Activated B cell treated with CpG ODN at 0.5 μM for 24 hours (primary cell): ENCODE results near the gene ENOX1. TPM values are rescaled to one million over a fixed set of nuclear protein-coding genes. Genes with fewer than 3 reads are reported as not detected.

ENCODE experiments used
- ATAC-seq: fragments of 200-7000 bp; cut with Tn5 transposase; one replicate; pipeline ENCODE4 v1.10.0; 2021; ENCODE audit warnings: low read depth, mild to moderate bottlenecking, moderate library complexity
- CTCF ChIA-PET: fragments of 350-600 bp; sonication (Branson Sonifier 250); formaldehyde crosslinking; loops from one replicate; lab custom pipeline; 2021; ENCODE audit warnings: antibody characterized with exemption; lab: Charles Lee
- POLR2A ChIA-PET: fragments of 350-600 bp; sonication (Branson Sonifier 250); formaldehyde crosslinking; loops from one replicate; lab custom pipeline; 2021; ENCODE audit warnings: antibody characterized with exemption; lab: Charles Lee
- DNase-seq: peaks from one replicate; pipeline ENCODE4 v3.0.0; 2022
- H3K27ac Mint-ChIP-seq: one replicate; pipeline ENCODE4 v1.8.0; 2020; ENCODE audit warnings: mixed read lengths
- H3K27me3 Mint-ChIP-seq: one replicate; pipeline ENCODE4 v1.8.0; 2021; ENCODE audit warnings: mixed read lengths
- H3K36me3 Mint-ChIP-seq: one replicate; pipeline ENCODE4 v1.8.0; 2021; ENCODE audit warnings: low read depth, mixed read lengths
- H3K4me1 Mint-ChIP-seq: one replicate; pipeline ENCODE4 v1.8.0; 2021; ENCODE audit warnings: mixed read lengths
- H3K4me3 Mint-ChIP-seq: one replicate; pipeline ENCODE4 v1.8.0; 2020; ENCODE audit warnings: mild to moderate bottlenecking, mixed read lengths
- H3K9me3 Mint-ChIP-seq: one replicate; pipeline ENCODE4 v1.8.0; 2020; ENCODE audit warnings: mixed read lengths
- intact Hi-C: fragments of 100-400 bp; cut with micrococcal nuclease; formaldehyde crosslinking; loops from one replicate; pipeline ENCODE4 v1.15.1; 2024
- total RNA-seq: library from RNA; stranded (reverse); gene quantifications from 2 replicates; pipeline ENCODE4 v1.2.3, GENCODE V29; 2022
- TF ChIP-seq, protein P1 (sequence below): fragments of 200-600 bp; IDR thresholded peaks from one replicate; pipeline ENCODE4 v1.8.0; 2022; ENCODE audit warnings: antibody characterized with exemption, mild to moderate bottlenecking

The ENOX1 gene
- total RNA-seq, 1 donor from 2014 or later = not detected

DNA sequence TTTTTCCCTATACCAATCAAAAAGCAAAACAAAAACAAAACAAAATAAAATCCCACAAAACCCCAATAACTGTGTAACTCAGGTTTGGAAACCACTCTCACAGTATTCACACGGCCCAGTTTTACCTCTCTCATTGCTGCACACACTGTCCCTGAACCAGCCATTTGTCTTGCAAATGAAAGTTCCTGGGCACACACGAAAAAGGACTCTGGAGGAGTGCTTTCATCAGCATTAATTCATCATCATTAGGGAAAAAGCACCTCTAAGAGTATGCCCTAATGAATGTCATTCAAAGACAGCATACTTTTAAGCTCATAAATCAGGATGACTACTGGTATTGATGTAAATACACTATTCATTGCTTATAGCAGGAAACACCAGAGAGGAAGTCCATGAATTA lies 457.1 kb downstream of the ENOX1 start:
- CTCF ChIA-PET = no interaction called here

DNA sequence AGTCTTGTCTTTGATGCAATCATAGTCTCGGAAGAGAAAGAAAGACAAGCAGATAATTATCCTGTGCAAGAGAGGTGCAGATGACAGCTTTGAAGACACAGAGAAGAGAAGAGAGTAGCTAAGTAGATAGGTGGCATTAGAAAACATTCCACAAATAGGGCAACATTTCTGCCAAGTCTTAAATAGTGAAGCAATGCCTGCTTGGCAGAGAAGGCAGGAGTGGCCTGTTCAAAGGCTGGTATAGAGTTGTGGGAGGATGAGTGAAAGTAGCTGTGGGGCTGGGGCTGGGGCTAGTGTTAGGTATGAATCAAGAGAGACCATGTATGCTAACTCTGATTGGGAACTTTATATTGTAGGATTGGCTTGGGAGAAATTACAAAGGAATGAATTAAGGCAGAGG lies 457.9 kb downstream of the ENOX1 start:
- no peak overlapping the region for H3K4me3 Mint-ChIP-seq
- ATAC-seq = no peak
- no peaks in the 10 kb centered on the region for H3K4me1 Mint-ChIP-seq
- no peak overlapping the region for H3K27ac Mint-ChIP-seq
- ChIA-PET POLR2A (no interaction called here), CTCF (no interaction called here)
- DNase-seq = no peak
- TF ChIP-seq, protein P1, sequence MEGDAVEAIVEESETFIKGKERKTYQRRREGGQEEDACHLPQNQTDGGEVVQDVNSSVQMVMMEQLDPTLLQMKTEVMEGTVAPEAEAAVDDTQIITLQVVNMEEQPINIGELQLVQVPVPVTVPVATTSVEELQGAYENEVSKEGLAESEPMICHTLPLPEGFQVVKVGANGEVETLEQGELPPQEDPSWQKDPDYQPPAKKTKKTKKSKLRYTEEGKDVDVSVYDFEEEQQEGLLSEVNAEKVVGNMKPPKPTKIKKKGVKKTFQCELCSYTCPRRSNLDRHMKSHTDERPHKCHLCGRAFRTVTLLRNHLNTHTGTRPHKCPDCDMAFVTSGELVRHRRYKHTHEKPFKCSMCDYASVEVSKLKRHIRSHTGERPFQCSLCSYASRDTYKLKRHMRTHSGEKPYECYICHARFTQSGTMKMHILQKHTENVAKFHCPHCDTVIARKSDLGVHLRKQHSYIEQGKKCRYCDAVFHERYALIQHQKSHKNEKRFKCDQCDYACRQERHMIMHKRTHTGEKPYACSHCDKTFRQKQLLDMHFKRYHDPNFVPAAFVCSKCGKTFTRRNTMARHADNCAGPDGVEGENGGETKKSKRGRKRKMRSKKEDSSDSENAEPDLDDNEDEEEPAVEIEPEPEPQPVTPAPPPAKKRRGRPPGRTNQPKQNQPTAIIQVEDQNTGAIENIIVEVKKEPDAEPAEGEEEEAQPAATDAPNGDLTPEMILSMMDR = no peak
- H3K36me3 Mint-ChIP-seq = no peaks in the 10 kb centered on the region
- H3K9me3 Mint-ChIP-seq = no peaks in the 10 kb centered on the region
- intact Hi-C loops = no loop called here
- peaks cover 2% of the 10 kb centered on the region for H3K27me3 Mint-ChIP-seq

More for the DNA sequence above, 457.1 kb downstream of the ENOX1 start:
- Mint-ChIP-seq H3K27ac (no peak overlapping the region), H3K9me3 (no peaks in the 10 kb centered on the region), H3K36me3 (no peaks in the 10 kb centered on the region), H3K4me1 (no peaks in the 10 kb centered on the region), H3K4me3 (no peak overlapping the region), H3K27me3 (peaks cover 2% of the 10 kb centered on the region)
- TF ChIP-seq, protein P1 = no peak
- POLR2A ChIA-PET = no interaction called here
- intact Hi-C loops = no loop called here
- no peak for ATAC-seq
- DNase-seq = no peak

DNA sequence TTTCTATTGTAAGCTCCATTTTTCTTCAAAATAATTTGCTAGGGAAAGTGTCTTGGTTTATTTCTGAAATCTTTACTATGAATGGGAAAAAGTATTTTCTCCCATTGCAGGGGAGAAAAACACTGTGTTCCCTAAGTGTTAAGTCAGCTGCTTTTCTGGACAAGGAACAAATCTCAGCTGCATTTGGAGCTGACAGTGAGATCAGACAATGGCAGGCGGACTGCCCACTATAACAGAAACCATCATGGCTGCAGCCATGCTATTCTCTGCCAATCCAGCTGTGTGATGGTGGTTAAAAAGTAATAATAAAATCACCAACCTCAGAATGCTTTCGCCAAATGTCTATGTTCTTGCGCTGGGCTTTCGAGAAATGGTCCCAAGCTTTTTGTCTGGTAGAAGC lies 460.7 kb downstream of the ENOX1 start:
- intact Hi-C loops = no loop called here
- H3K9me3 Mint-ChIP-seq = no peaks in the 10 kb centered on the region
- TF ChIP-seq, protein P1 = no peak
- no peak for DNase-seq
- H3K4me1 Mint-ChIP-seq = no peaks in the 10 kb centered on the region
- H3K27ac Mint-ChIP-seq = no peak overlapping the region
- ChIA-PET POLR2A (no interaction called here), CTCF (no interaction called here)
- no peak for ATAC-seq
- no peaks in the 10 kb centered on the region for H3K36me3 Mint-ChIP-seq
- H3K4me3 Mint-ChIP-seq = no peak overlapping the region
- peaks cover 6% of the 10 kb centered on the region for H3K27me3 Mint-ChIP-seq

DNA sequence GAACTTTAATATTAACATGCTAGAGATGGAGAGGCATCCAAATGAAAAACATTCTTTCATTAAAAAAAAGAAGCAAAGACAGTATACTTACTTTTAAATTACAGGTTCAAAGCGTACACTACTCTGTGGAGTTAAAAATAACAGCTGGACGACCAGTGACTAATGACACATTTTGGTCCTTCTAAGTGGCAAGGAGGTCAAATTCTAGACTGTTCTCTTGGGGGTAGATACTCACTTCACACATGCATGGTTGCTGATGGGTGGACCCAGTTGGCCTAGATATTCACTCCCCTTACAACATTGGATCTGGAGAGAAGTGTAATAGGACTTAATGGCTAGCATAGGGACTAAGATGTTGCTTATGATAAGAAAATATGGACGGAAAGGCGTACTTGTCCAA lies 461.1 kb downstream of the ENOX1 start:
- CTCF ChIA-PET = no interaction called here
- intact Hi-C loops = no loop called here
- H3K27me3 Mint-ChIP-seq = peaks cover 6% of the 10 kb centered on the region
- H3K9me3 Mint-ChIP-seq = no peaks in the 10 kb centered on the region
- no peak overlapping the region for H3K27ac Mint-ChIP-seq
- no peaks in the 10 kb centered on the region for H3K4me1 Mint-ChIP-seq
- ATAC-seq (no peak), DNase-seq (no peak)
- TF ChIP-seq, protein P1 = no peak
- POLR2A ChIA-PET = no interaction called here
- H3K4me3 Mint-ChIP-seq = no peak overlapping the region
- no peaks in the 10 kb centered on the region for H3K36me3 Mint-ChIP-seq

DNA sequence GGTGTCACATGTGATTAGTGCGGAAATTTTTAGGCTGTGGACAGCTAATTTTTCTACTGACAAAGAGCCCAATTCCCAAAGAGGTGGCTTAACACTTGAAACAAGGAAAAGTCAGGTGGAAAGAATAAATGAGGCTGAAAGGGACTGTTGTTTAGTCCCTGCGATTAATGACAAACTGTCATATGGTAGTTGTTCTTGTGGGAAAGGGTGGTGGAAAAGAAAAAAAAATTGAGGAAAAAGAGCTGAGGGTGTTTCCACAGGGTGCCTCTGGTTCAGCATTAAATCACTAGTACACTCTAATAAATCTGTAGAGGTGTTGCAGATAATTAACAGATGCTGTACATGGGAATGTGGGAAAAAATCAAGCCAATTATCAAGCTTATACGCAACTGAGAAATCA lies 462.6 kb downstream of the ENOX1 start:
- POLR2A ChIA-PET = no interaction called here
- no peaks in the 10 kb centered on the region for H3K9me3 Mint-ChIP-seq
- DNase-seq (no peak), ATAC-seq (no peak)
- H3K36me3 Mint-ChIP-seq = no peaks in the 10 kb centered on the region
- intact Hi-C loops = no loop called here
- TF ChIP-seq, protein P1 = no peak
- CTCF ChIA-PET = no interaction called here
- H3K27me3 Mint-ChIP-seq = peaks cover 6% of the 10 kb centered on the region
- no peak overlapping the region for H3K27ac Mint-ChIP-seq
- no peaks in the 10 kb centered on the region for H3K4me1 Mint-ChIP-seq
- no peak overlapping the region for H3K4me3 Mint-ChIP-seq
